GM06990 (cell line): ENCODE results near the gene DOLPP1.

Experiments
- DNase-seq: peaks from one replicate; pipeline ENCODE4 v3.0.0-alpha.2; 2011; ENCODE audit not compliant: insufficient read length; ENCODE audit errors: extremely low read depth
- H3K27me3 ChIP-seq: replicated peaks from 2 replicates; pipeline ENCODE4 v1.6.0; 2011; ENCODE audit warnings: low read length; ENCODE audit not compliant: control insufficient read depth, insufficient read depth
- H3K36me3 ChIP-seq: 2 replicates; pipeline ENCODE4 v1.5.1; 2011; ENCODE audit warnings: low read length; ENCODE audit not compliant: control insufficient read depth, insufficient read depth
- H3K4me3 ChIP-seq: replicated peaks from 2 replicates; pipeline ENCODE4 v1.5.1; 2011; ENCODE audit warnings: low read depth, mild to moderate bottlenecking, control low read depth, low read length
- TF ChIP-seq, protein P1 (sequence below): IDR thresholded peaks from 2 replicates; pipeline ENCODE4 v1.5.1; 2011; ENCODE audit warnings: low read length, control low read depth, mild to moderate bottlenecking, inconsistent platforms; ENCODE audit not compliant: insufficient read depth, poor library complexity, severe bottlenecking

Gene DOLPP1

DNA sequence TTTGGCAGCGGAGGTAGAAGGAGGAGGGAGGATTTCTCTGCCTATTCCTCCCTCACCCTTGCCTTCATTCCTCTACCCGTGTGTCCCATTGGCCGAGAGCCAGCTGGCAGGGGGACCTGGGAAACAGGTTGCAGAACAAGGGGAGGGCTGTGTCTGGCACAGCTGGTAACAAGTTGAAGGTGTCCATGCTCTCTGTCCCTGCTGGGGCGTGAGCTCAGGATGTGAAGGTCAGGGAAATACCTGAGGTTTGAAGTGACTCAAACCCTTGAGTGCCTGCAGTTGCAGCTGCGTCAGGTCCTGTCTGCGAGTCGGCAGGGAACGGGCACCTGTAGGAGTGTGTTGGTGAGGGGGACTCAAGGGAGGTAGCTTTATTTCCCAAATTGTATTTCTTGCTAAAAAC, 28.3 kb upstream of the DOLPP1 start:
- Histone ChIP-seq H3K27me3 (no peaks in the 10 kb centered on the region), H3K36me3 (peaks cover 15% of the 10 kb centered on the region), H3K4me3 (no peak overlapping the region)
- no peak for DNase-seq
- TF ChIP-seq, protein P1, sequence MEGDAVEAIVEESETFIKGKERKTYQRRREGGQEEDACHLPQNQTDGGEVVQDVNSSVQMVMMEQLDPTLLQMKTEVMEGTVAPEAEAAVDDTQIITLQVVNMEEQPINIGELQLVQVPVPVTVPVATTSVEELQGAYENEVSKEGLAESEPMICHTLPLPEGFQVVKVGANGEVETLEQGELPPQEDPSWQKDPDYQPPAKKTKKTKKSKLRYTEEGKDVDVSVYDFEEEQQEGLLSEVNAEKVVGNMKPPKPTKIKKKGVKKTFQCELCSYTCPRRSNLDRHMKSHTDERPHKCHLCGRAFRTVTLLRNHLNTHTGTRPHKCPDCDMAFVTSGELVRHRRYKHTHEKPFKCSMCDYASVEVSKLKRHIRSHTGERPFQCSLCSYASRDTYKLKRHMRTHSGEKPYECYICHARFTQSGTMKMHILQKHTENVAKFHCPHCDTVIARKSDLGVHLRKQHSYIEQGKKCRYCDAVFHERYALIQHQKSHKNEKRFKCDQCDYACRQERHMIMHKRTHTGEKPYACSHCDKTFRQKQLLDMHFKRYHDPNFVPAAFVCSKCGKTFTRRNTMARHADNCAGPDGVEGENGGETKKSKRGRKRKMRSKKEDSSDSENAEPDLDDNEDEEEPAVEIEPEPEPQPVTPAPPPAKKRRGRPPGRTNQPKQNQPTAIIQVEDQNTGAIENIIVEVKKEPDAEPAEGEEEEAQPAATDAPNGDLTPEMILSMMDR: no peak

DNA sequence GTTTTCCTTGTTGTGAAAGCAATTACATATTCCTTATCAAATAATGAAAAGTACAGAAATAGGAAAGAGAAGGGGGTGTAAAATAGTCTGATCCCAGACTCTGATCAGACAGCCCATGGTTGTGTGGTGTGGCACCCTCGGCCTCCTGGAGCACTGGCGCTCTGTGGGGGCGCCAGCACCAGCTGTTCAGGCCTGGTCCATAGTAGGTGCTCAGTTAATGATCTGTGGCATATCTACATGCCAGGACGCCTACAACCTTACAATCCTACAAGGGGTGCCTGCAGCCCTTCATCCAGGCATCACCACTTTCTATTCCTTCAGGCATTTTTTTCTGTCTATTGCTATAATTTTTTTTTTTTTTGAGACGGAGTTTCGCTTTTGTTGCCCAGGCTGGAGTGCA, 27.9 kb upstream of the DOLPP1 start:
- H3K27me3 ChIP-seq: no peaks in the 10 kb centered on the region
- TF ChIP-seq, protein P1: no peak
- DNase-seq: no peak
- H3K4me3 ChIP-seq: no peak overlapping the region
- H3K36me3 ChIP-seq: peaks cover 14% of the 10 kb centered on the region

DNA sequence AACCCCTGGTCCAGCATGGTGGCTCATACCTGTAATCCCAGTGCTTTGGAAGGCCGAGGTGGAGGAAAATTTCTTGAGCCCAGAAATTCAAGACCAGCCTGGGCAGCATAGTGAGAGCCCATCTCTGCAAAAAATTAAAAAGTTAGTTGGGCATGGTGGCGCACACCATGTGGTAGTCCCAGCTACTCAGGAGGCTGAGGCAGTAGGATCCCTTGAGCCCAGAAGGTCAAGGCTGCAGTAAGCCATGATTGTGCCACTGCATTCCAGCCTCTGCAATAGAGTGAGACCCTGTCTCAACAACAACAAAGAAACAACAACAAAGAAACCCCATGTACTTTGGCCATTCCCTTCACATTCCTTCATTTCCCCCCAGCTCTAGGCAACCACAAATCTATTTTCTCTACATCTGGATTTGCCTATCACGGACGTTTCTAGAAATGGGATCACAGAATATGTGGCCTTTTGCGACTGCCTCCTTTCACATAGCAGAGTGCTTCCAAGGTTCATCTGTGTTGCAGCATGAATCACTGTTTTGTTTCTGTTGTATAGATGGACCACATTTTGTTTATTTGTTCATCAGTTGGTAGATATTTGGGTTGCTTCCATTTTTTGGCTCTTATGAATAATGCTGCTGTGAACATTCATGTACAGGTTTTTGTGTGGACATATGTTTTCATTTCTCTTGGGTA, 26.6 kb upstream of the DOLPP1 start:
- Histone ChIP-seq H3K27me3 (no peaks in the 10 kb centered on the region), H3K36me3 (peaks cover 6% of the 10 kb centered on the region), H3K4me3 (no peak overlapping the region)
- TF ChIP-seq, protein P1: no peak
- no peak for DNase-seq

DNA sequence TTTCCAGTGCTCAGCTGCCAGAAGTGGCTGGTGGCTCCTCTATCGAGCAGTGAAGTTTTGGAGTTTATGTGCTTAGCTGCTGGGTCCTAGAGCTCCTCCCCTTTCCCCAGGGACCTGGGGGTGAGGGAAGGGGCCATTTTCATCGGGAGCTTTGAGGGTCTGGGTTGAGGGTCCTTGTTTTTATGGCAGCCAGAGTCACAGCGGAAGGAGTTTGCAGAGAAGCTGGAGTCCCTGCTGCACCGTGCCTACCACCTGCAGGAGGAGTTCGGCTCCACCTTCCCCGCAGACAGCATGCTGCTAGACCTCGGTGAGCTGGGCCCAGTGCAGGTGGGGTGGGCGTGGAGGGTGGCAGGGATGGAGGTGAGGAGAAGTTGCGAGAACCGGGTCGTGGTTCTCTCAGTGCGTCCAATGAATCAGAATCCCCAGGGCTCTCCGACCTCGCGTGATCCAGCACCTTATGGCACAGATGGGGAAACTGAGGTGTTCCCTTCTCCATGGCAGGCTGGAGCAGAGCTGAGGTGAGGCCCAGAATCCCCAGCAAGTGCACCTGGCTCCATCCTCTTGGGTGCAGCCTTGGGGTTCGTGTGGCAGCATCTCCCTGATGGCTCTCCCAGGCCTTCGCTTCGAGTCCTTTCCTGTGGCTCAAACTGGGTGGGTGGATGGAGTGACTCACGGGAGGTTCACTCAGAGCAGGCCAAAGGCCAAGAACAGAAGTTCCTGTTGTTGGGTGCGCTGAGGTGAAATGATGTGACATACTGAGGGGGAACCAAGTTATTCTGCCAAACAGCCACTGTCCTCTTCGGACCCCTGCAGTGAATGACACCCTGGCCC, 21.7 kb upstream of the DOLPP1 start:
- peaks cover 18% of the 10 kb centered on the region for H3K36me3 ChIP-seq
- TF ChIP-seq, protein P1: no peak
- no peak for DNase-seq
- H3K27me3 ChIP-seq: no peaks in the 10 kb centered on the region
- no peak overlapping the region for H3K4me3 ChIP-seq

DNA sequence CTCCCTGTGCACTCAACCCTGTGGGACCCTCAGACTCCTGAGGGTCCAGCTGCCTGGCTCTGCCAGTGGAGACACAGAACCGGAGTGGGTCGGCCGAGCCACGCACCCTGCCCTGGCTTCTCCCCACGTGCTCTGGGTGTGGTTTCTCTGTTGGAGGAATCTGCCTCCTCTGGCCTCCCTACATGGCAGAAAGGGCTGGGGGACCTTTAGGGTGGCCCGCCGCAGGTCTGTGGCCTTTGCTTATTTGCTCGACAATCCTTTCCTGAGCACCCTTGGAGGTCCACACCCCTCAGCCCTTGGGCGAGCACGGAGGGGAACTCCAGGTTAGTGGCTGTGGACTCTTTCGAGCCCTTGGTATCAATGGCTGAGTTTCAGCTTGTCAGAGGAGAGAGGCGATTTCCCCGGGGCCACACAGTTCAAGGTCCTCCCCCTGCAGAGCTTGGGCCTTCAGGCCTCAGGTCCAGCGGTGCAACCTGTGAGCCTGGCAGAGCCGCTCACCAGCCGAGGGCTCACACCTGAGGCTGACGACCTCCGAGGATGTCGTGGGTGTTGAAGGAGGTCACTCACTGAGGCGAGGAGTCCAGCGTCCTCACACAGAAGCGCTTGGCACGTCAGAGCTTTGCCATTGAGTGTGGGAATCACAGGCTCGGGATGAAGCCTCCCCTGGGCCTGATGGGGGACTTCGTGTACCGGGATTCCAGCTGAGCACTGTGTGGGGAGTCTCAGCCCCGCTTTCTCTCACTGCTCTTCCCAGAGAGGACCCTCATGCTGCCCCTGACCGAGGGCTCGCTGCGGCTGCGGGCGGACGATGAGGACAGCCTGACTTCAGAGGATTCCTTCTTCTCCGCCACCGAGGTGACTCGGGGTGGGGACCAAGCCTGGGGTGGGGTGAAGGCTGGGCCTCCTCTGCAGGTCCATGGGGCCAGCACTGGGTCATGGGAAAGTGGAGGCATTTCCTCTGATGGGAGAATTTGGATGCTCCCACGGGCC, 20.8 kb upstream of the DOLPP1 start:
- TF ChIP-seq, protein P1: no peak
- H3K36me3 ChIP-seq: peaks cover 19% of the 10 kb centered on the region
- H3K4me3 ChIP-seq: no peak overlapping the region
- no peak for DNase-seq
- no peaks in the 10 kb centered on the region for H3K27me3 ChIP-seq
